ENCODE results near the gene GPRIN1.

DNA sequence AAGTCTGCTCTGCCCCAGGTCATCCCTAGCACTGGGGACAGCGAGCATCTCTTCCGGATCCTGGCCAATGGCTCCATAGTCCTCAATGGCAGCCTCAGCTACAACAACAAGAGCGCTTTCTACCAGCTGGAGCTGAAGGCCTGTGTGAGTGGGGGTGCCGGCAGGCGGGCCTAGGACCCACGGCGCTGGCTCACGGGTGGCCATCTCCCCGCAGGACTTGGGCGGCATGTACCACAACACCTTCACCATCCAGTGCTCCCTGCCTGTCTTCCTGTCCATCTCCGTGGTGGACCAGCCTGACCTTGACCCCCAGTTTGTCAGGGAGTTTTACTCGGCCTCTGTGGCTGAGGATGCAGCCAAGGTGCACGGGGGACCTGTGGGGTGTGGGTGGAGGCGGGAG is 34.9 kb downstream of the GPRIN1 start:
- TF ChIP-seq ZNF621 (tag by site-specific recombination; IDR thresholded peaks at IDR 0.05) (no peak), ZBTB7A (tag by site-specific recombination; IDR thresholded peaks at IDR 0.05; ENCODE audit: low read depth) (no peak), ZNF184 (tag by site-specific recombination; IDR thresholded peaks at IDR 0.05) (no peak), KLF1 (tag by site-specific recombination; IDR thresholded peaks at IDR 0.05) (no peak)
- TF ChIP-seq, protein P1, sequence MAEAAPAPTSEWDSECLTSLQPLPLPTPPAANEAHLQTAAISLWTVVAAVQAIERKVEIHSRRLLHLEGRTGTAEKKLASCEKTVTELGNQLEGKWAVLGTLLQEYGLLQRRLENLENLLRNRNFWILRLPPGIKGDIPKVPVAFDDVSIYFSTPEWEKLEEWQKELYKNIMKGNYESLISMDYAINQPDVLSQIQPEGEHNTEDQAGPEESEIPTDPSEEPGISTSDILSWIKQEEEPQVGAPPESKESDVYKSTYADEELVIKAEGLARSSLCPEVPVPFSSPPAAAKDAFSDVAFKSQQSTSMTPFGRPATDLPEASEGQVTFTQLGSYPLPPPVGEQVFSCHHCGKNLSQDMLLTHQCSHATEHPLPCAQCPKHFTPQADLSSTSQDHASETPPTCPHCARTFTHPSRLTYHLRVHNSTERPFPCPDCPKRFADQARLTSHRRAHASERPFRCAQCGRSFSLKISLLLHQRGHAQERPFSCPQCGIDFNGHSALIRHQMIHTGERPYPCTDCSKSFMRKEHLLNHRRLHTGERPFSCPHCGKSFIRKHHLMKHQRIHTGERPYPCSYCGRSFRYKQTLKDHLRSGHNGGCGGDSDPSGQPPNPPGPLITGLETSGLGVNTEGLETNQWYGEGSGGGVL (tag by site-specific recombination; IDR thresholded peaks at IDR 0.05): no peak
- TF ChIP-seq, protein P2, sequence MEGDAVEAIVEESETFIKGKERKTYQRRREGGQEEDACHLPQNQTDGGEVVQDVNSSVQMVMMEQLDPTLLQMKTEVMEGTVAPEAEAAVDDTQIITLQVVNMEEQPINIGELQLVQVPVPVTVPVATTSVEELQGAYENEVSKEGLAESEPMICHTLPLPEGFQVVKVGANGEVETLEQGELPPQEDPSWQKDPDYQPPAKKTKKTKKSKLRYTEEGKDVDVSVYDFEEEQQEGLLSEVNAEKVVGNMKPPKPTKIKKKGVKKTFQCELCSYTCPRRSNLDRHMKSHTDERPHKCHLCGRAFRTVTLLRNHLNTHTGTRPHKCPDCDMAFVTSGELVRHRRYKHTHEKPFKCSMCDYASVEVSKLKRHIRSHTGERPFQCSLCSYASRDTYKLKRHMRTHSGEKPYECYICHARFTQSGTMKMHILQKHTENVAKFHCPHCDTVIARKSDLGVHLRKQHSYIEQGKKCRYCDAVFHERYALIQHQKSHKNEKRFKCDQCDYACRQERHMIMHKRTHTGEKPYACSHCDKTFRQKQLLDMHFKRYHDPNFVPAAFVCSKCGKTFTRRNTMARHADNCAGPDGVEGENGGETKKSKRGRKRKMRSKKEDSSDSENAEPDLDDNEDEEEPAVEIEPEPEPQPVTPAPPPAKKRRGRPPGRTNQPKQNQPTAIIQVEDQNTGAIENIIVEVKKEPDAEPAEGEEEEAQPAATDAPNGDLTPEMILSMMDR (tag by site-specific recombination; IDR thresholded peaks at IDR 0.05): no peak
- TF ChIP-seq, protein P3, sequence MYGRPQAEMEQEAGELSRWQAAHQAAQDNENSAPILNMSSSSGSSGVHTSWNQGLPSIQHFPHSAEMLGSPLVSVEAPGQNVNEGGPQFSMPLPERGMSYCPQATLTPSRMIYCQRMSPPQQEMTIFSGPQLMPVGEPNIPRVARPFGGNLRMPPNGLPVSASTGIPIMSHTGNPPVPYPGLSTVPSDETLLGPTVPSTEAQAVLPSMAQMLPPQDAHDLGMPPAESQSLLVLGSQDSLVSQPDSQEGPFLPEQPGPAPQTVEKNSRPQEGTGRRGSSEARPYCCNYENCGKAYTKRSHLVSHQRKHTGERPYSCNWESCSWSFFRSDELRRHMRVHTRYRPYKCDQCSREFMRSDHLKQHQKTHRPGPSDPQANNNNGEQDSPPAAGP (tag by site-specific recombination; IDR thresholded peaks at IDR 0.05): no peak
- TF ChIP-seq, protein P4, sequence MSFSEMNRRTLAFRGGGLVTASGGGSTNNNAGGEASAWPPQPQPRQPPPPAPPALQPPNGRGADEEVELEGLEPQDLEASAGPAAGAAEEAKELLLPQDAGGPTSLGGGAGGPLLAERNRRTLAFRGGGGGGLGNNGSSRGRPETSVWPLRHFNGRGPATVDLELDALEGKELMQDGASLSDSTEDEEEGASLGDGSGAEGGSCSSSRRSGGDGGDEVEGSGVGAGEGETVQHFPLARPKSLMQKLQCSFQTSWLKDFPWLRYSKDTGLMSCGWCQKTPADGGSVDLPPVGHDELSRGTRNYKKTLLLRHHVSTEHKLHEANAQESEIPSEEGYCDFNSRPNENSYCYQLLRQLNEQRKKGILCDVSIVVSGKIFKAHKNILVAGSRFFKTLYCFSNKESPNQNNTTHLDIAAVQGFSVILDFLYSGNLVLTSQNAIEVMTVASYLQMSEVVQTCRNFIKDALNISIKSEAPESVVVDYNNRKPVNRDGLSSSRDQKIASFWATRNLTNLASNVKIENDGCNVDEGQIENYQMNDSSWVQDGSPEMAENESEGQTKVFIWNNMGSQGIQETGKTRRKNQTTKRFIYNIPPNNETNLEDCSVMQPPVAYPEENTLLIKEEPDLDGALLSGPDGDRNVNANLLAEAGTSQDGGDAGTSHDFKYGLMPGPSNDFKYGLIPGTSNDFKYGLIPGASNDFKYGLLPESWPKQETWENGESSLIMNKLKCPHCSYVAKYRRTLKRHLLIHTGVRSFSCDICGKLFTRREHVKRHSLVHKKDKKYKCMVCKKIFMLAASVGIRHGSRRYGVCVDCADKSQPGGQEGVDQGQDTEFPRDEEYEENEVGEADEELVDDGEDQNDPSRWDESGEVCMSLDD (tag by site-specific recombination; IDR thresholded peaks at IDR 0.05): no peak
